ENCODE measurements around the gene PPP1R9A.

Gene PPP1R9A

DNA sequence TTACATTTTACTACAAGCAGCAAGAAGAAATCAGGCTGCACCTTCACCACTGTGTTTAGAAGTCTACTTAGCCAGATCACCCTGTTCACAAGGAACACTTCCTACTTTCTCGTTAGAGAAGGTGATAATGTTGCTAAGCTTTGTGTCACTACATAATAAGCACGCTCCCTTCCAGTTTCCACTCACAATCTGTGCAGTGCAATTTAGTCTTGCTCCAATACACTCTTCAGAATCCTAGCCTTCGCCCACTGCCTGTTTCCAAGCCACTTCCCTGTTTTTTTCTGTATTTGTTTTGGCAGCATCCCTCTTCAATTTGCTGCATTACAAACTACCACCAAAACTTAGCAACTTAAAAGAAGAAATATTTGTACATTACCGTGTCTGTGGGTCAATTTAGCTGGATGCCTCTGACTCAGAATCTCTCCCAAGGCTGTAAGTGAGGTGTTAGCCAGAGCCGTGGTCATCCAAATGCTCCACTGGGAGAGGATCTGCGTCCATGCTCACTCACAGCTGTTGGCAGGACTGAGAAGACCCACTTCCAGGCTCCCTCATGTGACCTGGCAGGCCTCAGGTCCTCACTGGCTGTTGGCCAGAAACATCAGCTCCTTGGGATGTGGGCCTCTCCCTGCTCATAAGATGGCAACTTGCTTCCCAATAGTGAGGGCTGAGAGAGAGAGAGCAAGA, 306.6 kb downstream of the PPP1R9A start:
- H4K20me1 ChIP-seq (ENCODE audit: insufficient read depth, low read length) = no peaks in the 10 kb centered on the region
- no peak overlapping the region for H3K27ac ChIP-seq (ENCODE audit: low read length)
- H3K4me2 ChIP-seq (ENCODE audit: insufficient read depth, low read length) = no peak overlapping the region
- H3K9me3 ChIP-seq (ENCODE audit: insufficient read depth, low read length, severe bottlenecking) = no peaks in the 10 kb centered on the region
- no peaks in the 10 kb centered on the region for H3K36me3 ChIP-seq (ENCODE audit: insufficient read depth, low read length)
- no peak overlapping the region for H2AFZ ChIP-seq (ENCODE audit: low read depth, low read length)
- no peaks in the 10 kb centered on the region for H3K27me3 ChIP-seq (ENCODE audit: insufficient read depth, low read length, poor library complexity)
- TF ChIP-seq EZH2 (IDR thresholded peaks at IDR 0.05; ENCODE audit: borderline replicate concordance, low read depth, low read length, severe bottlenecking) = no peak
- TF ChIP-seq, protein P1, sequence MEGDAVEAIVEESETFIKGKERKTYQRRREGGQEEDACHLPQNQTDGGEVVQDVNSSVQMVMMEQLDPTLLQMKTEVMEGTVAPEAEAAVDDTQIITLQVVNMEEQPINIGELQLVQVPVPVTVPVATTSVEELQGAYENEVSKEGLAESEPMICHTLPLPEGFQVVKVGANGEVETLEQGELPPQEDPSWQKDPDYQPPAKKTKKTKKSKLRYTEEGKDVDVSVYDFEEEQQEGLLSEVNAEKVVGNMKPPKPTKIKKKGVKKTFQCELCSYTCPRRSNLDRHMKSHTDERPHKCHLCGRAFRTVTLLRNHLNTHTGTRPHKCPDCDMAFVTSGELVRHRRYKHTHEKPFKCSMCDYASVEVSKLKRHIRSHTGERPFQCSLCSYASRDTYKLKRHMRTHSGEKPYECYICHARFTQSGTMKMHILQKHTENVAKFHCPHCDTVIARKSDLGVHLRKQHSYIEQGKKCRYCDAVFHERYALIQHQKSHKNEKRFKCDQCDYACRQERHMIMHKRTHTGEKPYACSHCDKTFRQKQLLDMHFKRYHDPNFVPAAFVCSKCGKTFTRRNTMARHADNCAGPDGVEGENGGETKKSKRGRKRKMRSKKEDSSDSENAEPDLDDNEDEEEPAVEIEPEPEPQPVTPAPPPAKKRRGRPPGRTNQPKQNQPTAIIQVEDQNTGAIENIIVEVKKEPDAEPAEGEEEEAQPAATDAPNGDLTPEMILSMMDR (IDR thresholded peaks at IDR 0.05; ENCODE audit: borderline replicate concordance, extremely low read depth, low read length, poor library complexity, severe bottlenecking) = no peak
- ATAC-seq (ENCODE audit: insufficient read depth, low read depth) (no peak), DNase-seq (no peak)
- H3K79me2 ChIP-seq (ENCODE audit: insufficient read depth, low read length) = no peaks in the 10 kb centered on the region
- H3K4me3 ChIP-seq (ENCODE audit: low read depth in 1 of 2, low read length in 2 of 2) = no peak overlapping the region
- H3K4me1 ChIP-seq (ENCODE audit: insufficient read depth, low read length) = no peaks in the 10 kb centered on the region
- H3K9ac ChIP-seq (ENCODE audit: low read depth, low read length) = no peak overlapping the region

DNA sequence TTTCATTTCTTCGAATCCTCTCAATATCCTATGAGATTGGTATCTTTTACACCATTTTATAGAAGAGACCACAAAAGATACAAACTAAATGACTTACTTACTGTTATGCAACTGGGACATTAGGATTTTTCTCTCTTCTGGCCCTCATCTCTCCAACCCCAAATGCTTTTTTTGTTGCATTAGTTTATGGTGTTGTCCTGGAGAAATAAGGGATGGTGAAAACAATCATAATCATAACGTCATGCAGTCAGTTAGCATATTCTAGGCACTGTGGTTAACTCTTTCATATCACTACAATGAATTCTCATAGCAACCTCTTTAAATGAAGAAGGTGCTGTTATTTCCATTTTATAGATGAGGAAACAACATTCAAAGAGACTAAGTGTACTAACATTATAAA, 312.3 kb downstream of the PPP1R9A start:
- H3K4me3 ChIP-seq (ENCODE audit: low read depth in 1 of 2, low read length in 2 of 2) = no peak overlapping the region
- no peaks in the 10 kb centered on the region for H3K4me1 ChIP-seq (ENCODE audit: insufficient read depth, low read length)
- H3K27ac ChIP-seq (ENCODE audit: low read length) = no peak overlapping the region
- no peaks in the 10 kb centered on the region for H3K9me3 ChIP-seq (ENCODE audit: insufficient read depth, low read length, severe bottlenecking)
- H3K4me2 ChIP-seq (ENCODE audit: insufficient read depth, low read length) = no peak overlapping the region
- no peak overlapping the region for H2AFZ ChIP-seq (ENCODE audit: low read depth, low read length)
- no peaks in the 10 kb centered on the region for H4K20me1 ChIP-seq (ENCODE audit: insufficient read depth, low read length)
- TF ChIP-seq, protein P1 (IDR thresholded peaks at IDR 0.05; ENCODE audit: borderline replicate concordance, extremely low read depth, low read length, poor library complexity, severe bottlenecking) = no peak
- no peak for TF ChIP-seq EZH2 (IDR thresholded peaks at IDR 0.05; ENCODE audit: borderline replicate concordance, low read depth, low read length, severe bottlenecking)
- H3K79me2 ChIP-seq (ENCODE audit: insufficient read depth, low read length) = no peaks in the 10 kb centered on the region
- ATAC-seq (ENCODE audit: insufficient read depth, low read depth) = no peak
- no peak for DNase-seq
- no peaks in the 10 kb centered on the region for H3K36me3 ChIP-seq (ENCODE audit: insufficient read depth, low read length)
- no peaks in the 10 kb centered on the region for H3K27me3 ChIP-seq (ENCODE audit: insufficient read depth, low read length, poor library complexity)
- no peak overlapping the region for H3K9ac ChIP-seq (ENCODE audit: low read depth, low read length)

DNA sequence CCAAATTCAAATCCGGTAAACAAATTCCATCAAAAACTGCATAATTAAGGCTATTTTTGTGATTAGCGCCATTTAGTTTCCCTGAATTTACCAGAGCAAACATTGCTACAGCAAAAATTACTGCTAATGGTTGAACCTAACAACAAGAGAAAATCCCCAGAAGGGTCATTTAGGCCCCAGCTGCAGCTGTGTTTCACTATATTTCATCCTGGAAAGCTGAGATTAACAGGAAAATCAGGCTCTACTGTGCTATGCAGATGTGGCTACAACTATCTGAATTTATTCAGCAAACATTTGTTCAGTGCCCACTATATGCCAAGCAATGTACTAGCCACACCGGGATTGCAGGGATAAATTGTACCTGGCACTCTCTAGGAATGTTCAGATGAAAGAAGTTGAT, 312.9 kb downstream of the PPP1R9A start:
- DNase-seq (no peak), ATAC-seq (ENCODE audit: insufficient read depth, low read depth) (no peak)
- H3K27me3 ChIP-seq (ENCODE audit: insufficient read depth, low read length, poor library complexity) = no peaks in the 10 kb centered on the region
- H3K79me2 ChIP-seq (ENCODE audit: insufficient read depth, low read length) = no peaks in the 10 kb centered on the region
- no peaks in the 10 kb centered on the region for H3K4me1 ChIP-seq (ENCODE audit: insufficient read depth, low read length)
- no peak overlapping the region for H3K27ac ChIP-seq (ENCODE audit: low read length)
- H3K9ac ChIP-seq (ENCODE audit: low read depth, low read length) = no peak overlapping the region
- no peaks in the 10 kb centered on the region for H3K9me3 ChIP-seq (ENCODE audit: insufficient read depth, low read length, severe bottlenecking)
- no peak overlapping the region for H3K4me3 ChIP-seq (ENCODE audit: low read depth in 1 of 2, low read length in 2 of 2)
- no peak overlapping the region for H2AFZ ChIP-seq (ENCODE audit: low read depth, low read length)
- H3K36me3 ChIP-seq (ENCODE audit: insufficient read depth, low read length) = no peaks in the 10 kb centered on the region
- H3K4me2 ChIP-seq (ENCODE audit: insufficient read depth, low read length) = no peak overlapping the region
- no peaks in the 10 kb centered on the region for H4K20me1 ChIP-seq (ENCODE audit: insufficient read depth, low read length)
- TF ChIP-seq, protein P1 (IDR thresholded peaks at IDR 0.05; ENCODE audit: borderline replicate concordance, extremely low read depth, low read length, poor library complexity, severe bottlenecking) = no peak
- TF ChIP-seq EZH2 (IDR thresholded peaks at IDR 0.05; ENCODE audit: borderline replicate concordance, low read depth, low read length, severe bottlenecking) = no peak
